ENCODE measurements around the gene AQP5.

DNA sequence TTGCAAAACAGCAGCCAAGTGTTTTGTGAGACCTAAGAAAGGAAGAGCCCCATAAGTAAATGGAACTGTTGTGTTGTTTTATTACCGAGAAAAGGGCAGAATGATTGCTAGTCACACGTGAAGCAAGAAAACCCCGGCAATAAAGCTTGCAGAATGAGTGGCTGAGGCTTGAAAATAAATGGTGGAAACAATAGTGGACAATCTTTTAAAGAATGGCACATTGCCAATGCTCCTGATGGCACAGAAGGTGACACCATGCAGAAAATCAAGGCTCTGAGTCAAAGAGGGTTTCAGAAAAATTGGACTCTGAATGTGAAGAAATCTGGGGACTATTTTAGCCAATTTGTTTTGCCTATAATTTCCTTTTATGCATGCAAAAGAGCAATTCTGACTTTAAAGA is 15.2 kb upstream of the AQP5 start:
- TF ChIP-seq, protein P1, sequence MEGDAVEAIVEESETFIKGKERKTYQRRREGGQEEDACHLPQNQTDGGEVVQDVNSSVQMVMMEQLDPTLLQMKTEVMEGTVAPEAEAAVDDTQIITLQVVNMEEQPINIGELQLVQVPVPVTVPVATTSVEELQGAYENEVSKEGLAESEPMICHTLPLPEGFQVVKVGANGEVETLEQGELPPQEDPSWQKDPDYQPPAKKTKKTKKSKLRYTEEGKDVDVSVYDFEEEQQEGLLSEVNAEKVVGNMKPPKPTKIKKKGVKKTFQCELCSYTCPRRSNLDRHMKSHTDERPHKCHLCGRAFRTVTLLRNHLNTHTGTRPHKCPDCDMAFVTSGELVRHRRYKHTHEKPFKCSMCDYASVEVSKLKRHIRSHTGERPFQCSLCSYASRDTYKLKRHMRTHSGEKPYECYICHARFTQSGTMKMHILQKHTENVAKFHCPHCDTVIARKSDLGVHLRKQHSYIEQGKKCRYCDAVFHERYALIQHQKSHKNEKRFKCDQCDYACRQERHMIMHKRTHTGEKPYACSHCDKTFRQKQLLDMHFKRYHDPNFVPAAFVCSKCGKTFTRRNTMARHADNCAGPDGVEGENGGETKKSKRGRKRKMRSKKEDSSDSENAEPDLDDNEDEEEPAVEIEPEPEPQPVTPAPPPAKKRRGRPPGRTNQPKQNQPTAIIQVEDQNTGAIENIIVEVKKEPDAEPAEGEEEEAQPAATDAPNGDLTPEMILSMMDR (conservative IDR thresholded peaks at IDR 0.05), result no peak
- no peak for TF ChIP-seq ZFX (IDR thresholded peaks at IDR 0.05)

Measured in C4-2B (cell line).